HCT116 (cell line): Measurements from ENCODE around the gene TMEM79. TPM values are rescaled to one million over a fixed set of nuclear protein-coding genes. Genes with fewer than 3 reads are reported as not detected.

ENCODE experiments used
- ATAC-seq: fragments of 200-7000 bp; cut with Tn5 transposase; 2 replicates; pipeline ENCODE4 v1.9.1; 2020; ENCODE audit warnings: mild to moderate bottlenecking, moderate library complexity
- BruUV-seq: library from RNA; stranded (reverse); fragments of 400-500 nt; replicated peaks from 2 replicates; lab custom pipeline; 2021; lab: Mats Ljungman, UMichigan
- CTCF ChIA-PET: fragments of 300-600 bp; sonication (Branson Sonifier 250); formaldehyde crosslinking; loops from one replicate; lab custom pipeline; 2021; ENCODE audit warnings: antibody characterized with exemption; lab: Charles Lee
- POLR2A ChIA-PET: fragments of 300-600, 350-600 bp; sonication (Branson Sonifier 250); formaldehyde crosslinking; loops from one replicate; lab custom pipeline; 2021; ENCODE audit warnings: antibody characterized with exemption; lab: Charles Lee
- RAD21 ChIA-PET, 2 experiments: fragments of 300-600 bp; sonication (Branson Sonifier 250); formaldehyde crosslinking; loops; one replicate each; lab custom pipeline; 2023; ENCODE audit warnings: low total read pairs in 2 of 2; ENCODE audit not compliant: uncharacterized antibody in 2 of 2, unreplicated experiment in 2 of 2, low non-redundant PET in 1 of 2; lab: Charles Lee
- DNase-seq: peaks from one replicate; pipeline ENCODE4 v3.0.0-alpha.2; 2010; ENCODE audit warnings: low read depth, low spot score
- H2AFZ ChIP-seq: fragments of 200-600 bp; shearing (Covaris generic), sonication (generic); 2 replicates; pipeline ENCODE4 v1.6.1; 2017; ENCODE audit warnings: low read depth, mixed run types, mixed read lengths, antibody characterized with exemption, low read length; ENCODE audit not compliant: poor library complexity, severe bottlenecking
- H3K27ac ChIP-seq: 2 replicates; pipeline ENCODE4 v1.5.1; 2012; ENCODE audit warnings: low read depth, low read length
- H3K27me3 ChIP-seq: fragments of 200-600 bp; sonication (generic); 2 replicates; pipeline ENCODE4 v1.6.1; 2016; ENCODE audit warnings: mixed run types, low read length, mixed read lengths; ENCODE audit not compliant: insufficient read depth
- H3K36me3 ChIP-seq, 2 experiments: fragments of 200-500 bp in 1 of 2; fragments of 200-600 bp in 1 of 2; sonication (Bioruptor generic) in 1 of 2; sonication (generic) in 1 of 2; 2 replicates each; pipeline versions ENCODE4 v1.5.1 to v1.6.1; 2014 to 2016; ENCODE audit warnings: low read length in 2 of 2, inconsistent platforms in 1 of 2, mixed read lengths in 1 of 2, mixed run types in 1 of 2; ENCODE audit not compliant: insufficient read depth in 2 of 2, control insufficient read depth in 1 of 2
- H3K4me1 ChIP-seq, 2 experiments: fragments of 200-600 bp in 1 of 2; sonication (generic) in 1 of 2; 2 replicates each; pipeline versions ENCODE4 v1.5.1 to v1.6.1; 2012 to 2017; ENCODE audit warnings: low read length in 2 of 2, inconsistent platforms in 1 of 2, mild to moderate bottlenecking in 1 of 2, mixed read lengths in 1 of 2, mixed run types in 1 of 2, moderate library complexity in 1 of 2; ENCODE audit not compliant: insufficient read depth in 2 of 2, control insufficient read depth in 1 of 2
- H3K4me2 ChIP-seq: fragments of 200-600 bp; sonication (generic); 2 replicates; pipeline ENCODE4 v1.6.1; 2017; ENCODE audit warnings: mixed run types, low read length, mixed read lengths
- H3K4me3 ChIP-seq, 2 experiments: fragments of 200-600 bp in 1 of 2; sonication (generic) in 1 of 2; replicated peaks in 1 of 2; 2 replicates each; pipeline ENCODE4 v1.5.1; 2011 to 2016; ENCODE audit warnings: low read length in 2 of 2, control low read depth in 1 of 2, low read depth in 1 of 2, mild to moderate bottlenecking in 1 of 2, mixed read lengths in 1 of 2, mixed run types in 1 of 2
- H3K79me2 ChIP-seq: fragments of 200-600 bp; sonication (generic); 2 replicates; pipeline ENCODE4 v1.6.1; 2017; ENCODE audit warnings: mild to moderate bottlenecking, mixed run types, low read length, moderate library complexity, mixed read lengths; ENCODE audit not compliant: insufficient read depth
- H3K9ac ChIP-seq: fragments of 200-600 bp; sonication (generic); 2 replicates; pipeline ENCODE4 v1.6.1; 2016; ENCODE audit warnings: low read length, mixed read lengths
- H3K9me2 ChIP-seq: fragments of 200-600 bp; sonication (generic), shearing (Covaris generic); 2 replicates; pipeline ENCODE4 v1.6.1; 2017; ENCODE audit warnings: mixed run types, mild to moderate bottlenecking, moderate library complexity; ENCODE audit not compliant: insufficient read depth
- H3K9me3 ChIP-seq, 2 experiments: fragments of 200-500 bp in 1 of 2; fragments of 200-600 bp in 1 of 2; sonication (Bioruptor generic) in 1 of 2; sonication (generic) in 1 of 2; 2 replicates each; pipeline ENCODE4 v1.6.1; 2014 to 2017; ENCODE audit warnings: low read length in 2 of 2, mixed read lengths in 2 of 2, inconsistent platforms in 1 of 2, low read depth in 1 of 2, mild to moderate bottlenecking in 1 of 2, mixed run types in 1 of 2, moderate library complexity in 1 of 2; ENCODE audit not compliant: control insufficient read depth in 1 of 2, insufficient read depth in 1 of 2
- H4K20me1 ChIP-seq: fragments of 200-600 bp; sonication (generic), shearing (Covaris generic); 2 replicates; pipeline ENCODE4 v1.6.1; 2017; ENCODE audit warnings: mixed run types, mild to moderate bottlenecking, moderate library complexity; ENCODE audit not compliant: insufficient read depth
- ATF3 ChIP-seq: IDR thresholded peaks from 2 replicates; pipeline ENCODE4 v1.6.1; 2012
- CBX3 ChIP-seq: IDR thresholded peaks from 2 replicates; pipeline ENCODE4 v1.6.1; 2012; ENCODE audit warnings: low read depth
- CTCF ChIP-seq, 3 experiments: fragments of 200-600 bp in 1 of 3; sonication (generic) in 1 of 3; IDR thresholded peaks in 2 of 3; conservative IDR thresholded peaks in 1 of 3; 2 replicates each; pipeline ENCODE4 v1.5.1; 2012 to 2017; ENCODE audit warnings: low read depth in 2 of 3, low read length in 2 of 3, antibody characterized with exemption in 1 of 3, borderline replicate concordance in 1 of 3, control low read depth in 1 of 3, mild to moderate bottlenecking in 1 of 3, mixed read lengths in 1 of 3, mixed run types in 1 of 3, moderate library complexity in 1 of 3; ENCODE audit not compliant: insufficient read depth in 1 of 3
- FOSL1 ChIP-seq: IDR thresholded peaks from 2 replicates; pipeline ENCODE4 v1.6.1; 2012; ENCODE audit warnings: low read depth
- JUND ChIP-seq: IDR thresholded peaks from 2 replicates; pipeline ENCODE4 v1.6.1; 2012
- POLR2A ChIP-seq: IDR thresholded peaks from 2 replicates; pipeline ENCODE4 v1.7.0; 2011; ENCODE audit warnings: borderline replicate concordance; ENCODE audit not compliant: insufficient read depth, insufficient read length; ENCODE audit errors: extremely low read depth
- POLR2AphosphoS5 ChIP-seq: IDR thresholded peaks from 2 replicates; pipeline ENCODE4 v1.6.1; 2011; ENCODE audit warnings: mild to moderate bottlenecking, low read depth, low read length, moderate library complexity
- RAD21 ChIP-seq: IDR thresholded peaks from 2 replicates; pipeline ENCODE4 v1.6.1; 2012; ENCODE audit warnings: low read depth, mild to moderate bottlenecking
- REST ChIP-seq: IDR thresholded peaks from 2 replicates; pipeline ENCODE4 v1.6.1; 2012; ENCODE audit warnings: low read depth
- SIN3A ChIP-seq: IDR thresholded peaks from 2 replicates; pipeline ENCODE4 v1.6.1; 2012; ENCODE audit warnings: low read depth
- ZFX ChIP-seq: fragments of 450-650 bp; IDR thresholded peaks from 2 replicates; pipeline ENCODE4 v1.6.1; 2017
- intact Hi-C: fragments of 100-400 bp; cut with micrococcal nuclease; formaldehyde crosslinking; loops from 2 replicates; pipeline ENCODE4 v1.10.0; 2022
- total RNA-seq: library from RNA; stranded (reverse); gene quantifications from one replicate; pipeline ENCODE4 v1.2.1, GENCODE V29; 2021; ENCODE audit not compliant: unreplicated experiment

TMEM79 gene
- total RNA-seq, 1 experiment from 2014 or later: 6.3 TPM

GRCh38 chr1:156245451-156246232, 38.5 kb upstream of the TMEM79 start:
- RAD21 ChIA-PET: no interaction called here
- H4K20me1 ChIP-seq: peaks cover 3% of the 10 kb centered on the region; the same call in 1 of the 2 replicates
- ATAC-seq: no peak
- no peak overlapping the region for H3K9ac ChIP-seq
- no peak for DNase-seq
- H3K4me2 ChIP-seq: no peak overlapping the region
- H3K27ac ChIP-seq: no peak overlapping the region
- POLR2A ChIA-PET: no interaction called here
- H3K9me3 ChIP-seq: no peaks in the 10 kb centered on the region
- no peak overlapping the region for H3K4me3 ChIP-seq
- peaks cover 6 to 13% of the 10 kb centered on the region in 2 experiments; a peak in 3 of 4 replicates for H3K36me3 ChIP-seq
- H3K4me1 ChIP-seq: peaks cover 14 to 30% of the 10 kb centered on the region in 2 experiments
- CTCF ChIA-PET: interaction anchor here (1.4 kb wide), 1 partner anchor 12 kb away, joined by 3 read pairs; no protein-coding TSS in a partner anchor
- no peaks in the 10 kb centered on the region for H3K79me2 ChIP-seq
- no TSS peak for BruUV-seq
- intact Hi-C loops: no loop called here
- no peaks in the 10 kb centered on the region for H3K9me2 ChIP-seq
- TF ChIP-seq ATF3 (no peak), CTCF (IDR thresholded peaks at IDR 0.05 in 2 of 3, conservative IDR thresholded peaks at IDR 0.05 in 1 of 3; ENCODE audit: borderline replicate concordance in 1 of 3, insufficient read depth in 1 of 3, low read depth in 2 of 3, low read length in 2 of 3) (no peak), REST (no peak), SIN3A (no peak), CBX3 (no peak), ZFX (no peak), POLR2A (no peak), FOSL1 (no peak), POLR2AphosphoS5 (no peak), RAD21 (no peak), JUND (no peak)
- H2AFZ ChIP-seq: no peak overlapping the region
- no peaks in the 10 kb centered on the region for H3K27me3 ChIP-seq
